Thyroid gland (tissue), 4 donors: ENCODE data around the gene OR4F6.

Experiments used
- CTCF ChIP-seq, 6 experiments: fragments of 200-600 bp in 3 of 6; fragments of 450-650 bp in 3 of 6; sonication (generic) in 3 of 6; IDR thresholded peaks; one replicate each; pipeline ENCODE4 v1.5.1; 2016 to 2019; ENCODE audit warnings: antibody characterized with exemption in 6 of 6, mild to moderate bottlenecking in 2 of 6, inconsistent platforms in 1 of 6, moderate library complexity in 1 of 6
- POLR2A ChIP-seq, 2 donors: fragments of 450-650 bp; IDR thresholded peaks; one replicate each; pipeline ENCODE4 v1.6.1; 2017; ENCODE audit warnings: antibody characterized with exemption in 2 of 2, mild to moderate bottlenecking in 2 of 2, moderate library complexity in 1 of 2

GRCh38 chr15:101804375-101804774 is 1.1 kb downstream of the OR4F6 start:
- no peak for TF ChIP-seq CTCF (IDR thresholded peaks at IDR 0.05)
- no peak for TF ChIP-seq POLR2A (IDR thresholded peaks at IDR 0.05)
